GM18507 (cell line): Measurements from ENCODE around the gene DCX.

Experiments used
- DNase-seq: peaks from one replicate; pipeline ENCODE4 v3.0.0; 2011; ENCODE audit warnings: low read depth; ENCODE audit not compliant: insufficient read length; ENCODE audit errors: extremely low spot score
- FAIRE-seq: peaks from 2 replicates; lab custom pipeline; 2011; peaks lifted over from hg19 to GRCh38; lab: Jason Lieb, UNC

DCX gene

GRCh38 chrX:111244235-111244750 lies 167.7 kb downstream of the DCX start:
- FAIRE-seq (no peak), DNase-seq (no peak)
